Right atrium auricular region (tissue), 2 donors: ENCODE measurements around the gene ADIG. TPM values are rescaled to one million over a fixed set of nuclear protein-coding genes. Genes with fewer than 3 reads are reported as not detected.

Experiments
- DNase-seq: peaks from one replicate; pipeline ENCODE4 v3.0.0-alpha.2; 2019; ENCODE audit warnings: low spot score
- H3K27ac ChIP-seq, 2 donors: fragments of 200-600 bp; sonication (generic); 1 replicate in 1 of 2; 2 replicates in 1 of 2; pipeline ENCODE4 v1.5.1; 2016 to 2019
- H3K27me3 ChIP-seq, 2 donors: fragments of 200-600 bp; sonication (generic); one replicate each; pipeline versions ENCODE4 v1.5.1 to v1.6.0; 2017 to 2019
- H3K36me3 ChIP-seq: fragments of 200-600 bp; sonication (generic); one replicate; pipeline ENCODE4 v1.5.1; 2016
- H3K4me1 ChIP-seq, 2 donors: fragments of 200-600 bp; sonication (generic); one replicate each; pipeline versions ENCODE4 v1.5.1 to v1.6.0; 2017 to 2019
- H3K4me3 ChIP-seq, 2 donors: fragments of 200-600 bp; sonication (generic); 1 replicate in 1 of 2; 2 replicates in 1 of 2; pipeline ENCODE4 v1.5.1; 2017 to 2019; ENCODE audit warnings: mild to moderate bottlenecking in 1 of 2, moderate library complexity in 1 of 2
- H3K9me3 ChIP-seq, 2 donors: fragments of 200-600 bp; sonication (generic); one replicate each; pipeline ENCODE4 v1.5.1; 2019
- CTCF ChIP-seq, 2 donors: fragments of 200-600 bp; sonication (generic); IDR thresholded peaks; one replicate each; pipeline ENCODE4 v1.5.1; 2019; ENCODE audit warnings: antibody characterized with exemption in 2 of 2
- total RNA-seq, 2 donors: library from RNA; depleted of rRNA; stranded (reverse); fragments of >200 nt; gene quantifications; one replicate each; pipeline ENCODE4 v1.1.0, GENCODE V29; 2016

The ADIG gene
- total RNA-seq, 2 donors from 2014 or later = not detected

GRCh38 chr20:38625896-38626295 lies 44.9 kb downstream of the ADIG start:
- H3K9me3 ChIP-seq = peaks cover 0 to 8% of the 10 kb centered on the region in 2 donors
- H3K27ac ChIP-seq = no peak overlapping the region
- no peaks in the 10 kb centered on the region for H3K4me1 ChIP-seq
- DNase-seq = no peak
- no peak for TF ChIP-seq CTCF (IDR thresholded peaks at IDR 0.05)
- H3K27me3 ChIP-seq = no peaks in the 10 kb centered on the region
- no peak overlapping the region for H3K4me3 ChIP-seq
- no peaks in the 10 kb centered on the region for H3K36me3 ChIP-seq

- H3K9me3 ChIP-seq = peaks cover 0 to 8% of the 10 kb centered on the region in 2 donors
- no peak for DNase-seq
- no peak overlapping the region for H3K27ac ChIP-seq
- TF ChIP-seq CTCF (IDR thresholded peaks at IDR 0.05) = no peak
- no peak overlapping the region for H3K4me3 ChIP-seq
- no peaks in the 10 kb centered on the region for H3K36me3 ChIP-seq
- no peaks in the 10 kb centered on the region for H3K4me1 ChIP-seq
- H3K27me3 ChIP-seq = no peaks in the 10 kb centered on the region
Observed at GRCh38 chr20:38626921-38627659, 46.1 kb downstream of the ADIG start.

GRCh38 chr20:38628580-38629470 lies 47.8 kb downstream of the ADIG start:
- no peaks in the 10 kb centered on the region for H3K36me3 ChIP-seq
- no peaks in the 10 kb centered on the region for H3K27me3 ChIP-seq
- H3K27ac ChIP-seq = no peak overlapping the region
- TF ChIP-seq CTCF (IDR thresholded peaks at IDR 0.05) = no peak
- H3K4me1 ChIP-seq = no peaks in the 10 kb centered on the region
- no peak overlapping the region for H3K4me3 ChIP-seq
- peaks cover 0 to 7% of the 10 kb centered on the region in 2 donors for H3K9me3 ChIP-seq
- DNase-seq = no peak

- Histone ChIP-seq H3K9me3 (no peaks in the 10 kb centered on the region), H3K27me3 (no peaks in the 10 kb centered on the region), H3K36me3 (no peaks in the 10 kb centered on the region), H3K27ac (no peak overlapping the region), H3K4me1 (no peaks in the 10 kb centered on the region), H3K4me3 (no peak overlapping the region)
- no peak for DNase-seq
- TF ChIP-seq CTCF (IDR thresholded peaks at IDR 0.05) = no peak
Observed at GRCh38 chr20:38629979-38630378, 49.0 kb downstream of the ADIG start.

- no peak for DNase-seq
- H3K4me3 ChIP-seq = no peak overlapping the region
- no peaks in the 10 kb centered on the region for H3K4me1 ChIP-seq
- H3K27me3 ChIP-seq = no peaks in the 10 kb centered on the region
- no peaks in the 10 kb centered on the region for H3K36me3 ChIP-seq
- TF ChIP-seq CTCF (IDR thresholded peaks at IDR 0.05) = no peak
- no peaks in the 10 kb centered on the region for H3K9me3 ChIP-seq
- no peak overlapping the region for H3K27ac ChIP-seq
Observed at GRCh38 chr20:38630727-38631126, 49.7 kb downstream of the ADIG start.
